HG03457 (cell line): ENCODE results near the gene TRPV3.
"Not testable (repeated sequence)": the region's sequence is repeated elsewhere in the genome, so short reads cannot be mapped to it uniquely, and the experiment has no call there.

Experiments
- ATAC-seq: cut with Tn5 transposase; IDR thresholded peaks from one replicate; pipeline ENCODE4 v1.9.1; 2021; ENCODE audit warnings: moderate number of reproducible peaks; ENCODE audit not compliant: unreplicated experiment

TRPV3 gene

DNA sequence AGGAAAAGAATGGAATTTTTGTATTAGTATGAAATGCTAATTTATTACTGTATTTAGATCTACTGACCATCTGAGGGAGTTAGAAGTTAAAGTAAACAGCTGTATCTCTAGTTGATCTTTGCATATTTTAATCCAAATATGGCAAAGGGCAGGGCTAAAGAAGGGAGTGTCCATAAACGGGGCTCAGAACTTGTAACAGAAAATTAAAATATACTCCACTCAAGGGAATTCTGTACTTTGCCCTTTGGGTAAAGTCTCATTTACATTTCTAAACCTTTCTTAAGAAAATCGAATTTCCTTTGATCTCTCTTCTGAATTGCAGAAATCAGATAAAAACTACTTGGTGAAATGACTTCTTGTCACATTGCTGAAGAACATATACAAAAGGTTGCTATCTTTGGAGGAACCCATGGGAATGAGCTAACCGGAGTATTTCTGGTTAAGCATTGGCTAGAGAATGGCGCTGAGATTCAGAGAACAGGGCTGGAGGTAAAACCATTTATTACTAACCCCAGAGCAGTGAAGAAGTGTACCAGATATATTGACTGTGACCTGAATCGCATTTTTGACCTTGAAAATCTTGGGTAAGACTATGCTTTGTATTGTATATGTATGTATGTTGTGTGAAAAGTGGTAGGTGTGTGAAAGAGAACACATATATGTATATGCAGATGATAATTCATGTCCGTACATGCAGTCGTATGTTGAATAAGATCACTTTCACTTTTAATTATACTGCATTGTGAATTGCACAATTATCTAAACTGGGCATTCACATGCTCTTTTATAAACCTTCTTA is 81.6 kb downstream of the TRPV3 start, which contains the start of gene ASPA:
Gene ASPA, plus strand, starts transcription at position 186 of the 799 bp plus-strand sequence. Its CDS starts 163 bp downstream, at position 349.
- ATAC-seq: no peak

DNA sequence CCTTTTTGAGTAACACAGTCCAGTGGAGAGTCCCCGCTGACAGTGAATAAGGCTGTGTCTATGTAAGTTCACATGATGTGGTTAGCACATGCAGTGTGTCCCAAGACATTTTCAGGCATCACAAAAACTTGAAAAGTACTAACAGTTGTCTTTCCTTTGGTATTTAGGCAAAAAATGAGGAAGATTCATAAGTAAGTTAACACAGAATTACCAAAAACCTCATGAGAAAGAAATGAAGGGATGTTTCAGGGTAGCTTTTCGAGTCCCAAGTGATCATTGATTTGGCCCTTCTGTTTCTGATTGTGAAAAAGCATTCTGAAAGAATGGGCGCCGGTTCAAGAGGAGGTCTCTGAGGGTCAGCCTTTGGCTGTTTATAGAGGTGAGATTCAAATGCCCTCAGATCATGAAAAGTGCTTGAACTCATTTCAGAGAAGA is 82.3 kb downstream of the TRPV3 start:
- no peak for ATAC-seq

DNA sequence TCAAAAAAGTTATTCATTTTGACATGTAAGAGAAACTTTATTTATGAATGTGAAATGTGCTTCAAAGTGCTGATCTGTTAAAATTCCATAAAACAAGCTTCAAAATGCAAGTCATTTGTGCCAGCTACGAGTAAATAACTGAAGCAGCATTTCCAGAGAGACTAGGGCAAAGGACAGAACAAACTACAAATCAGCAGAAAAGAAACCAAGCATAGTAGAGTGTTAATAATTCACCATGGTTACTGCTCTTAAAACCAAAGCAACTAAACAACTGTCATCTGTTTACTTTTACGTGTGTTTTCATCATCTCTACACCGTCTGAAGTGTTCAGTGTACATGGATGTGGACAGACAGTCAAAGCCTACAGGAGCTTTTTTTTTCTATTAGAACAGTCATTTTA is 83.4 kb downstream of the TRPV3 start:
- no peak for ATAC-seq

DNA sequence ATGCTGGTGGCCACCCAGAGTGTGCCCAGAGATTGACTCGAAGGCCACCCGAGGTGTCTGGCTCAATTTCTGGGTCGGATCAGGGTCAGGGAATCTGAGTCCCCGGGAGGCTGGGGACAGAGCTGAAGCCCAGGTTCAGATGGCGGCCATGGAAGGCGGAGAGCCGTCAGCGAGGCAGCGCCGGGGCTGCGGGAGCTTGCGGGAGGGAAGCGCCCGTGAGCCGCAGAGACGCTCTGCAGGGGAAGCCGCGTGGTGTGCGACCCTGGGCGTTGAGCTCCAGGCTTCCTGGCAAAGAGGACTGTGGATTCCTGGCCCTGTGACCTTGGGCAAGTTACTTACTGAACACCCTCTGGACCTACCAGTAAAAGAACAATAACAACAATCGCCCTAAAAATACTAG is 85.5 kb downstream of the TRPV3 start:
- no peak for ATAC-seq

DNA sequence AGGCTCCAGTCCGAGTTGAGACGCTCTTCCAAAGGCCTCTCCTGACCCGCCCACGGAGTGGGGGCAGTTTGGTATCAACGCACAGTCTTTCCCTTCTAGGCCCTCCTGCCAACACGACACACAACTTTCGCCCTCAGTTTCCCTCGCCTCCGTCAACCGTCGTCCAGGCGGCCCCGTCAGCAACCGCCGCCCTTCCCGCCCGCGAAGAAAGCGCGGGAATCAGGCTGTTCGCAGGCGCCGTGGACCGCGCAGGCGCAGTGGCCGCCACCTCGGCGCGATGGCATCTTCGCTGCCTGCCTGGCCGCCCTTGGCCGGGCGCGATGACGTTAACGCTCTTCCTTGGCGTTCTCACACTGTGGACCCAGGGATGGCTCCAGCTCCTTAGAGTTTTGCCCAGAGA is 86.0 kb downstream of the TRPV3 start, which contains the start of gene SPATA22:
Gene SPATA22, minus strand, starts transcription at position 221 of the 400 bp plus-strand sequence. CDS start 2,494 bp downstream, outside the sequence.
- ATAC-seq: no peak

DNA sequence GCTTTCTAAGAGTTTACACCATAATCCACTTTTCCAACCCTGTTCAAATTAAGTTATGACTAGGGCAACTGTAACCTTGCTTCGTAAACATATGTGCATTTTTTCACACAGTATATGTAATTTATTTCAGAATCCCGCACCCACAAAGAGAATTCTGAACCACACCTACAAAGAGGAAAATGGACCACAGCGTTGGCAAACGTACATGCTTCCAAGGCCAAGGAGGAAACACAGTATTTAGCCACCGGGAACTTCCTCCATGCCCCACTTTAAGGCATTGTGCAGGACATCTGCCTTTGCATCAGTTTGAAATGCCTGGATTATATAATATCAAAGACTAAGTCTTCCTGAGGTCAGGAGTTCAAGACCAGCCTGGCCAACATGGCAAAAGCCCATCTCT is 88.1 kb downstream of the TRPV3 start:
- no peak for ATAC-seq

DNA sequence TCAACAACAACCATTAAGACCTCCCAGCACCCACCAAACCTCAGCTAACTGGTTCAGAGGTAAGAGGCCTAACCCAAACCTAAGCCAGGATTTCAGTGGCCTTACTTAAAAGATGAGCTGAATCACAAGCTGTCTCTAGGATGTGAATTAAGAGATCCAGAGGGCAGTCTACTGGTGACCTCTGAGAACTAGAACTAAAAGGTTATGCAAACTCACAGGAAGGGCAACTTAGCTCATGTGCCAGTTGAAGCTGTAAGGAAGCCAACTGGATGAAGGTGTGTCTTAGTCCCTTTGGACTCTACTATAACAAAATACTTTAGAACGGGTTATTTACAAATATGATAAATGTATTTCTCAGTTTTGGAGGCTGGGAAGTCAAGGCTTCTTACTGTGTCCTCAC is 91.3 kb downstream of the TRPV3 start:
- ATAC-seq: not testable (repeated sequence)
